ENCODE results near the gene VAT1L.
A peak's percentile ranks its signal among the peaks of the same experiment; 100 is the strongest.
"Not testable (repeated sequence)": the region's sequence is repeated elsewhere in the genome, so short reads cannot be mapped to it uniquely, and the experiment has no call there.

VAT1L gene

GRCh38 chr16:77963185-77964044 is 175.1 kb downstream of the VAT1L start:
- DNase-seq = no peak

GRCh38 chr16:77965346-77965745 is 177.0 kb downstream of the VAT1L start:
- DNase-seq = no peak

- no peak for DNase-seq
Observed at GRCh38 chr16:77967054-77967904, 178.9 kb downstream of the VAT1L start.

- DNase-seq = no peak
Observed at GRCh38 chr16:77969861-77970260, 181.5 kb downstream of the VAT1L start.

- DNase-seq = no peak
Observed at GRCh38 chr16:77970371-77970770, 182.0 kb downstream of the VAT1L start.

- peak; percentile 16 to 68 (median 62) for DNase-seq
Observed at GRCh38 chr16:77971306-77972061, 183.1 kb downstream of the VAT1L start.

- DNase-seq = no peak
Observed at GRCh38 chr16:77972062-77972392, 183.7 kb downstream of the VAT1L start.

- no peak for DNase-seq
Observed at GRCh38 chr16:77974883-77975282, 186.5 kb downstream of the VAT1L start.

- no peak for DNase-seq
Observed at GRCh38 chr16:77975942-77976341, 187.6 kb downstream of the VAT1L start.

- DNase-seq = no peak
Observed at GRCh38 chr16:77977339-77977738, 189.0 kb downstream of the VAT1L start.

GRCh38 chr16:77985111-77985510 is 196.7 kb downstream of the VAT1L start:
- no peak for DNase-seq

- no peak for DNase-seq
Observed at GRCh38 chr16:77986011-77986740, 197.8 kb downstream of the VAT1L start.

GRCh38 chr16:77987810-77988209 is 199.4 kb downstream of the VAT1L start:
- DNase-seq = no peak

GRCh38 chr16:77989846-77990245 is 201.5 kb downstream of the VAT1L start:
- no peak for DNase-seq

- no peak for DNase-seq
Observed at GRCh38 chr16:77991701-77992100, 203.3 kb downstream of the VAT1L start.

GRCh38 chr16:77992381-77992780 is 204.0 kb downstream of the VAT1L start:
- DNase-seq = not testable (repeated sequence)

GRCh38 chr16:77993111-77993985 is 205.0 kb downstream of the VAT1L start:
- DNase-seq = no peak

- DNase-seq = no peak
Observed at GRCh38 chr16:77995843-77996455, 207.6 kb downstream of the VAT1L start.

GRCh38 chr16:77998350-77999023 is 210.1 kb downstream of the VAT1L start:
- DNase-seq = no peak

- DNase-seq = no peak
Observed at GRCh38 chr16:78001451-78002025, 213.2 kb downstream of the VAT1L start.

Measured in activated naive CD4-positive, alpha-beta T cell (primary cell).